Esophagus squamous epithelium (tissue), 4 donors: ENCODE data around the gene PBX3.

ENCODE experiments used
- POLR2A ChIP-seq, 4 donors: fragments of 450-650 bp; IDR thresholded peaks; one replicate each; pipeline ENCODE4 v1.6.1; 2017; ENCODE audit warnings: antibody characterized with exemption in 4 of 4, mild to moderate bottlenecking in 4 of 4, moderate library complexity in 3 of 4
- TF ChIP-seq, protein P1 (sequence below), 6 experiments: fragments of 450-650 bp in 4 of 6; fragments of 200-600 bp in 2 of 6; sonication (generic) in 2 of 6; IDR thresholded peaks; one replicate each; pipeline ENCODE4 v1.5.1; 2016 to 2019; ENCODE audit warnings: antibody characterized with exemption in 6 of 6, mild to moderate bottlenecking in 4 of 6, moderate library complexity in 4 of 6

DNA sequence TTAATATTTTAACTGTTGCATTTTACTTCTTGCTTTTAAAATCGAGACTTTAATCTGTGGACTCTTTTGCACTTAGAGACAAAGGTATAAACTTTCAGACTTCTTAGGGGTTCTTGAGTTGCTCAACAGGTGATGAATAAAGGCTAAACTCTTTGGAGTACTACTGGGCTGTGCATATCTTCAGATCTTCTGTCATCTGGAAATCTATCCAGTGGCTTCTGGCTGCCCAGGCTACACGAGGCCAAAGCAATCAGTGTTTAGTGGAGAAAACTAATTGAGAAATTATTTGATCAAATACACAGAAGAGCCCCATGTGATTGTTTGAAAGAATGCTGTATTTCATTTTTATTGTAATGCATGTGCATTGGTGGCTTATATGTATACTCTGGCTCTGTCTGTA lies 146.1 kb downstream of the PBX3 start:
- TF ChIP-seq, protein P1, sequence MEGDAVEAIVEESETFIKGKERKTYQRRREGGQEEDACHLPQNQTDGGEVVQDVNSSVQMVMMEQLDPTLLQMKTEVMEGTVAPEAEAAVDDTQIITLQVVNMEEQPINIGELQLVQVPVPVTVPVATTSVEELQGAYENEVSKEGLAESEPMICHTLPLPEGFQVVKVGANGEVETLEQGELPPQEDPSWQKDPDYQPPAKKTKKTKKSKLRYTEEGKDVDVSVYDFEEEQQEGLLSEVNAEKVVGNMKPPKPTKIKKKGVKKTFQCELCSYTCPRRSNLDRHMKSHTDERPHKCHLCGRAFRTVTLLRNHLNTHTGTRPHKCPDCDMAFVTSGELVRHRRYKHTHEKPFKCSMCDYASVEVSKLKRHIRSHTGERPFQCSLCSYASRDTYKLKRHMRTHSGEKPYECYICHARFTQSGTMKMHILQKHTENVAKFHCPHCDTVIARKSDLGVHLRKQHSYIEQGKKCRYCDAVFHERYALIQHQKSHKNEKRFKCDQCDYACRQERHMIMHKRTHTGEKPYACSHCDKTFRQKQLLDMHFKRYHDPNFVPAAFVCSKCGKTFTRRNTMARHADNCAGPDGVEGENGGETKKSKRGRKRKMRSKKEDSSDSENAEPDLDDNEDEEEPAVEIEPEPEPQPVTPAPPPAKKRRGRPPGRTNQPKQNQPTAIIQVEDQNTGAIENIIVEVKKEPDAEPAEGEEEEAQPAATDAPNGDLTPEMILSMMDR (IDR thresholded peaks at IDR 0.05) = no peak
- TF ChIP-seq POLR2A (IDR thresholded peaks at IDR 0.05) = no peak
